ENCODE measurements around the gene GAS7. TPM values are rescaled to one million over a fixed set of nuclear protein-coding genes. Genes with fewer than 3 reads are reported as not detected.

Gene GAS7
- total and polyA plus RNA-seq, 2 experiments from 2014 or later, result 1.9 to 10.7 TPM

DNA sequence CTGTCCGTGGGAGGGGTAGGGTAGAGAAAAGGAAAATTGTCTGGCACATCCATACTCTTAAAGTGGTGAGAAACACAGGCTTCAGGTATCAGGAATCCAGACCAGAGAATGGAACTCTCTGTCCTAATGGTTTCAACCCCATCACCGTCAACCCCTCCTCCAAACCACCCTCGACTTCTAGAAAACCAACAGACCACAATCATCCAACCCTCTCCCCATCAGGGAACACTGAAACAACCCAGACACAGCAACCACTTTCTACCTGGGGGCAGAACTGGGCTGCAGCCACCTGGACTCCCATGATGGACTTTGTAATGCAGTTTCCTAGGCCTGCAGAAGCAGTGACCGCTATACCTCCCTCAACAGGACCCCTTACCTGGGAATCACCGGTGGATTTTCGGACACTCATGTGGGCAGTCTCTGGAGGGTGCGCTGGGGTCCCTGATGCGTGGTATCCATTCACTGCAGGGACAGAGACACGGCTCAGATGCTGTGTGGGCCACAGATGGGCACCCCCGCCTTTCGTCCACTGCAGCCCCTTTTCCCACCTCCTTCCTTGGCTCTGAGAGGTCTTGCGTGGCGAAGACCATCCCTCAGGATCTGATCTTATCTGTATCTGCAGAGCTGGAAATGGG is 229.0 kb downstream of the GAS7 start:
- Histone ChIP-seq H2AFZ (no peak overlapping the region), H3K4me2 (no peak overlapping the region), H3K27ac (ENCODE audit: low read depth) (no peak overlapping the region), H3K79me2 (replicated peaks; ENCODE audit: insufficient read depth) (no peaks in the 10 kb centered on the region), H3K4me1 (ENCODE audit: insufficient read depth) (no peaks in the 10 kb centered on the region), H3K36me3 (ENCODE audit: insufficient read depth) (no peaks in the 10 kb centered on the region), H3K9me2 (ENCODE audit: insufficient read depth) (no peaks in the 10 kb centered on the region), H3K27me3 (ENCODE audit: insufficient read depth) (no peaks in the 10 kb centered on the region), H3K4me3 (no peak overlapping the region), H3F3A (replicated peaks; ENCODE audit: low read depth) (no peaks in the 10 kb centered on the region), H4K20me1 (replicated peaks; ENCODE audit: insufficient read depth) (no peaks in the 10 kb centered on the region)
- DNase-seq (ENCODE audit: low spot score), result no peak
- Mint-ChIP-seq H3K4me3 (no peak overlapping the region), H3K36me3 (ENCODE audit: low read depth) (no peaks in the 10 kb centered on the region), H3K27me3 (ENCODE audit: insufficient read depth, low read depth, poor library complexity) (peaks cover 2% of the 10 kb centered on the region), H3K9me3 (no peaks in the 10 kb centered on the region), H3K27ac (no peak overlapping the region), H3K4me1 (peaks cover 11% of the 10 kb centered on the region)
- no peak for TF ChIP-seq POLR2AphosphoS5 (IDR thresholded peaks at IDR 0.05; ENCODE audit: low read depth)
- TF ChIP-seq, protein P1, sequence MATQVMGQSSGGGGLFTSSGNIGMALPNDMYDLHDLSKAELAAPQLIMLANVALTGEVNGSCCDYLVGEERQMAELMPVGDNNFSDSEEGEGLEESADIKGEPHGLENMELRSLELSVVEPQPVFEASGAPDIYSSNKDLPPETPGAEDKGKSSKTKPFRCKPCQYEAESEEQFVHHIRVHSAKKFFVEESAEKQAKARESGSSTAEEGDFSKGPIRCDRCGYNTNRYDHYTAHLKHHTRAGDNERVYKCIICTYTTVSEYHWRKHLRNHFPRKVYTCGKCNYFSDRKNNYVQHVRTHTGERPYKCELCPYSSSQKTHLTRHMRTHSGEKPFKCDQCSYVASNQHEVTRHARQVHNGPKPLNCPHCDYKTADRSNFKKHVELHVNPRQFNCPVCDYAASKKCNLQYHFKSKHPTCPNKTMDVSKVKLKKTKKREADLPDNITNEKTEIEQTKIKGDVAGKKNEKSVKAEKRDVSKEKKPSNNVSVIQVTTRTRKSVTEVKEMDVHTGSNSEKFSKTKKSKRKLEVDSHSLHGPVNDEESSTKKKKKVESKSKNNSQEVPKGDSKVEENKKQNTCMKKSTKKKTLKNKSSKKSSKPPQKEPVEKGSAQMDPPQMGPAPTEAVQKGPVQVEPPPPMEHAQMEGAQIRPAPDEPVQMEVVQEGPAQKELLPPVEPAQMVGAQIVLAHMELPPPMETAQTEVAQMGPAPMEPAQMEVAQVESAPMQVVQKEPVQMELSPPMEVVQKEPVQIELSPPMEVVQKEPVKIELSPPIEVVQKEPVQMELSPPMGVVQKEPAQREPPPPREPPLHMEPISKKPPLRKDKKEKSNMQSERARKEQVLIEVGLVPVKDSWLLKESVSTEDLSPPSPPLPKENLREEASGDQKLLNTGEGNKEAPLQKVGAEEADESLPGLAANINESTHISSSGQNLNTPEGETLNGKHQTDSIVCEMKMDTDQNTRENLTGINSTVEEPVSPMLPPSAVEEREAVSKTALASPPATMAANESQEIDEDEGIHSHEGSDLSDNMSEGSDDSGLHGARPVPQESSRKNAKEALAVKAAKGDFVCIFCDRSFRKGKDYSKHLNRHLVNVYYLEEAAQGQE (IDR thresholded peaks at IDR 0.05; ENCODE audit: unreplicated experiment), result no peak
- no peak for TF ChIP-seq ZNF462 (CRISPR knock-in tag; IDR thresholded peaks at IDR 0.05)
- TF ChIP-seq ETS1 (IDR thresholded peaks at IDR 0.05), result no peak
- TF ChIP-seq ZNF331 (CRISPR knock-in tag; IDR thresholded peaks at IDR 0.05; ENCODE audit: low read depth), result no peak
- TF ChIP-seq CTCF (conservative IDR thresholded peaks at IDR 0.05; ENCODE audit: low read depth in 2 of 2), result no peak
- TF ChIP-seq EZH2 (IDR thresholded peaks at IDR 0.05; ENCODE audit: low read depth, unreplicated experiment), result no peak
- TF ChIP-seq ZNF114 (CRISPR knock-in tag; IDR thresholded peaks at IDR 0.05), result no peak
- no peak for TF ChIP-seq EZH2phosphoT487 (IDR thresholded peaks at IDR 0.05; ENCODE audit: unreplicated experiment)
- no peak for TF ChIP-seq STAT1 (IDR thresholded peaks at IDR 0.05; ENCODE audit: unreplicated experiment)
- no peak for TF ChIP-seq JUNB (IDR thresholded peaks at IDR 0.05; ENCODE audit: unreplicated experiment)
- TF ChIP-seq CREB1 (CRISPR knock-in tag; IDR thresholded peaks at IDR 0.05; ENCODE audit: low read depth), result no peak
- TF ChIP-seq NANOG (IDR thresholded peaks at IDR 0.05; ENCODE audit: borderline replicate concordance), result no peak
- ATAC-seq, result no peak
